A673 (cell line): Measurements from ENCODE around the gene SCGB1C1. TPM values are rescaled to one million over a fixed set of nuclear protein-coding genes. Genes with fewer than 3 reads are reported as not detected.
"Not testable (repeated sequence)": the region's sequence is repeated elsewhere in the genome, so short reads cannot be mapped to it uniquely, and the experiment has no call there.

Experiments used
- BruUV-seq: library from RNA; stranded (reverse); fragments of 400-500 nt; replicated peaks from 2 replicates; lab custom pipeline; 2021; lab: Mats Ljungman, UMichigan
- CTCF ChIA-PET: fragments of 300-600 bp; sonication (Branson Sonifier 250); formaldehyde crosslinking; loops from one replicate; lab custom pipeline; 2022; ENCODE audit warnings: antibody characterized with exemption; lab: Charles Lee
- POLR2A ChIA-PET: fragments of 300-600 bp; sonication (Branson Sonifier 250); formaldehyde crosslinking; loops from one replicate; lab custom pipeline; 2022; ENCODE audit warnings: antibody characterized with exemption; ENCODE audit not compliant: low non-redundant PET; lab: Charles Lee
- DNase-seq: peaks from one replicate; pipeline ENCODE4 v3.0.0-alpha.2; 2015; ENCODE audit warnings: low spot score
- H3K27ac ChIP-seq: fragments of 200-600 bp; sonication (generic); 2 replicates; pipeline ENCODE4 v1.5.1; 2016; ENCODE audit warnings: mixed run types, low read depth, mild to moderate bottlenecking, mixed read lengths, antibody characterized with exemption, low read length; ENCODE audit not compliant: poor library complexity, severe bottlenecking
- H3K27me3 ChIP-seq: fragments of 200-600 bp; sonication (generic); replicated peaks from 2 replicates; pipeline ENCODE4 v1.6.1; 2017; ENCODE audit warnings: mixed run types, low read depth, mild to moderate bottlenecking, mixed read lengths, antibody characterized with exemption, low read length; ENCODE audit not compliant: insufficient read depth, poor library complexity
- H3K36me3 ChIP-seq: fragments of 200-600 bp; sonication (generic); 2 replicates; pipeline ENCODE4 v1.6.1; 2016; ENCODE audit warnings: mixed run types, mild to moderate bottlenecking, mixed read lengths, antibody characterized with exemption, low read length; ENCODE audit not compliant: insufficient read depth, poor library complexity, severe bottlenecking
- H3K4me1 ChIP-seq: fragments of 200-600 bp; sonication (generic); 2 replicates; pipeline ENCODE4 v1.6.1; 2017; ENCODE audit warnings: mixed run types, mild to moderate bottlenecking, mixed read lengths, antibody characterized with exemption, low read length; ENCODE audit not compliant: insufficient read depth, poor library complexity, severe bottlenecking
- H3K4me3 ChIP-seq: fragments of 200-600 bp; sonication (generic); 2 replicates; pipeline ENCODE4 v1.5.1; 2016; ENCODE audit warnings: low read depth, mixed run types, mild to moderate bottlenecking, mixed read lengths, low read length; ENCODE audit not compliant: poor library complexity, severe bottlenecking
- H3K9me3 ChIP-seq: fragments of 200-600 bp; sonication (generic); 2 replicates; pipeline ENCODE4 v1.6.1; 2016; ENCODE audit warnings: mixed run types, low read depth, mild to moderate bottlenecking, mixed read lengths, antibody characterized with exemption, low read length; ENCODE audit not compliant: poor library complexity, severe bottlenecking
- EZH2 ChIP-seq: fragments of 200-600 bp; sonication (generic); IDR thresholded peaks from 2 replicates; pipeline ENCODE4 v1.6.1; 2017; ENCODE audit warnings: borderline replicate concordance, low read depth, mild to moderate bottlenecking, mixed read lengths, antibody characterized with exemption, low read length; ENCODE audit not compliant: poor library complexity, severe bottlenecking
- intact Hi-C: fragments of 100-400 bp; cut with micrococcal nuclease; formaldehyde crosslinking; loops from one replicate; pipeline ENCODE4 v1.10.0; 2022; ENCODE audit not compliant: unreplicated experiment
- total RNA-seq: library from RNA; stranded (reverse); gene quantifications from 2 replicates; pipeline ENCODE4 v1.2.3, GENCODE V29; 2021
- TF ChIP-seq, protein P1 (sequence below): fragments of 300-800, 200-600 bp; sonication (generic); conservative IDR thresholded peaks from 2 replicates; pipeline ENCODE4 v1.5.1; 2017; ENCODE audit warnings: low read depth, mild to moderate bottlenecking, antibody characterized with exemption, low read length, moderate library complexity, mixed read lengths

The SCGB1C1 gene
- total RNA-seq, 1 experiment from 2014 or later, result not detected

GRCh38 chr11:235609-235996 lies 42.7 kb downstream of the SCGB1C1 start:
- peak overlapping the region; percentile 95 for H3K4me3 ChIP-seq
- CTCF ChIA-PET, result no interaction called here
- TF ChIP-seq, protein P1, sequence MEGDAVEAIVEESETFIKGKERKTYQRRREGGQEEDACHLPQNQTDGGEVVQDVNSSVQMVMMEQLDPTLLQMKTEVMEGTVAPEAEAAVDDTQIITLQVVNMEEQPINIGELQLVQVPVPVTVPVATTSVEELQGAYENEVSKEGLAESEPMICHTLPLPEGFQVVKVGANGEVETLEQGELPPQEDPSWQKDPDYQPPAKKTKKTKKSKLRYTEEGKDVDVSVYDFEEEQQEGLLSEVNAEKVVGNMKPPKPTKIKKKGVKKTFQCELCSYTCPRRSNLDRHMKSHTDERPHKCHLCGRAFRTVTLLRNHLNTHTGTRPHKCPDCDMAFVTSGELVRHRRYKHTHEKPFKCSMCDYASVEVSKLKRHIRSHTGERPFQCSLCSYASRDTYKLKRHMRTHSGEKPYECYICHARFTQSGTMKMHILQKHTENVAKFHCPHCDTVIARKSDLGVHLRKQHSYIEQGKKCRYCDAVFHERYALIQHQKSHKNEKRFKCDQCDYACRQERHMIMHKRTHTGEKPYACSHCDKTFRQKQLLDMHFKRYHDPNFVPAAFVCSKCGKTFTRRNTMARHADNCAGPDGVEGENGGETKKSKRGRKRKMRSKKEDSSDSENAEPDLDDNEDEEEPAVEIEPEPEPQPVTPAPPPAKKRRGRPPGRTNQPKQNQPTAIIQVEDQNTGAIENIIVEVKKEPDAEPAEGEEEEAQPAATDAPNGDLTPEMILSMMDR, result no peak
- TF ChIP-seq EZH2, result no peak
- H3K4me1 ChIP-seq, result peaks cover 12% of the 10 kb centered on the region
- POLR2A ChIA-PET, result no interaction called here
- peak overlapping the region; percentile 73 for H3K27ac ChIP-seq
- no TSS peak for BruUV-seq
- no peaks in the 10 kb centered on the region for H3K9me3 ChIP-seq
- peaks cover 7% of the 10 kb centered on the region for H3K36me3 ChIP-seq
- peak; percentile 42 for DNase-seq
- H3K27me3 ChIP-seq, result no peaks in the 10 kb centered on the region
- intact Hi-C loops, result no loop called here

- peak; percentile 78 for DNase-seq
- intact Hi-C loops, result no loop called here
- Histone ChIP-seq H3K27ac (peak within 1 kb of the TSS; percentile 78), H3K4me1 (peaks cover 12% of the 10 kb centered on the region), H3K36me3 (peaks cover 8% of the 10 kb centered on the region), H3K27me3 (no peaks in the 10 kb centered on the region), H3K9me3 (no peaks in the 10 kb centered on the region), H3K4me3 (peak within 1 kb of the TSS; percentile 95)
- BruUV-seq, result no TSS peak
- TF ChIP-seq EZH2, result no peak
- TF ChIP-seq, protein P1, result no peak
- ChIA-PET POLR2A (no interaction called here), CTCF (no interaction called here)
These were observed 43.3 kb downstream of the SCGB1C1 start, which contains the start of gene SIRT3 for GRCh38 chr11:235997-236773. Gene SIRT3, minus strand, starts transcription at chr11:236342. Its CDS starts 14 bp downstream, at chr11:236328.

DNA sequence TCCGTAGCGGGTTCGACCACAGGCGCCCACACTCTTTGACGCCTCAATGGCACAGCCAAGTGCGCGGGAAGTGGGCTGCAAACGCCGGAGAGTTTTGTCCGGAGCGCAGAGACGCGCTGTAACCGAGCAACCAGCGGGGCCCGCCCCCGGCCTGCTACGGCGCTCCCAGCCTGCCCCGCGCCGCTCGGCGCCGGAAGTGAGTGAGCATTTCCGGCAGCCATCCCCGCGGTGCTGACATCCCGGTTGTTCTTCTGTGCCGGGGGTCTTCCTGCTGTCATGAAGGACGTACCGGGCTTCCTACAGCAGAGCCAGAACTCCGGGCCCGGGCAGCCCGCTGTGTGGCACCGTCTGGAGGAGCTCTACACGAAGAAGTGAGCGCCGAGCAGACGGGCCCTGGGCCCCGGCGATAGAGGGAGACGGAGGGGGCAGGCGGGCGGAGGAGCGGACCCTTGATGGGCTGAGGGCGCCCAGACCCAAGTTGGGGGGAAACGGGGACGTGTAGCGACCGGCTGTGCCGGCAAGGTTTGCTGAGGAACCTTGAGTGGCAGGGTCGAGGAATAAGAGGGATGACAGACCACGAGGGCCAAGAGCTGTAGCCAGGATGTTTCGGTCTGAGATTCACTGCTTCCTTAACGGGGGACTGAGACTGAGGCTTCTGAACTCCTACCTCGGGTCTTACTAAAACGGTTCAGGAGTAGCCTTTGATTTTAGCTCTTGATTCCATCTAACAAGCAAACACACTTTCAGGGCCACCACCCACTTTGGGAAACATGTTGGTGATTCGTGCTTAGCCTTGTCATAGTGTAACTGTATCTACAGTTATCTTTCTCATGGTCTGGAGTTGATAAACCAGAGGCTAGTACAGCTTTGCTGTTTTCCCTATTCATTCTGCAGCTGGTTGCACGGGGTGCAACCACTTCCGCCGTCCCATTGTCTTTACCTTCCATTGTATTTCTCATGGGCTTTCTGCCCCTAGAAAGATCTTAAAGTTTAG lies 44.2 kb downstream of the SCGB1C1 start, which contains the start of gene PSMD13:
Gene PSMD13 (plus strand): TSS at position 203 of the 994 bp plus-strand sequence. CDS start 74 bp downstream, at position 277.
- Histone ChIP-seq H3K36me3 (peaks cover 11% of the 10 kb centered on the region), H3K9me3 (no peaks in the 10 kb centered on the region), H3K4me1 (peaks cover 12% of the 10 kb centered on the region), H3K27me3 (no peaks in the 10 kb centered on the region), H3K27ac (peak within 1 kb of the TSS; percentile 78), H3K4me3 (peak within 1 kb of the TSS; percentile 95)
- BruUV-seq, result TSS peak; percentile 51
- peak; percentile 91 for DNase-seq
- TF ChIP-seq, protein P1, result no peak
- TF ChIP-seq EZH2, result no peak
- ChIA-PET CTCF (interaction anchor here (0.6 kb wide), 1 partner anchor 482 kb away, joined by 3 read pairs; no protein-coding TSS in a partner anchor), POLR2A (no interaction called here)
- intact Hi-C loops, result no loop called here

- H3K9me3 ChIP-seq, BruUV-seq, POLR2A ChIA-PET, CTCF ChIA-PET, DNase-seq, H3K27me3 ChIP-seq, intact Hi-C loops, H3K27ac ChIP-seq: not testable (repeated sequence)
- Histone ChIP-seq H3K4me1 (peaks cover 12% of the 10 kb centered on the region), H3K4me3 (peak overlapping the region; percentile 95), H3K36me3 (peaks cover 16% of the 10 kb centered on the region)
These were observed 45.5 kb downstream of the SCGB1C1 start for GRCh38 chr11:238346-238745.
